ENCODE measurements around the gene ABI3BP.
"Not testable (repeated sequence)": the region's sequence is repeated elsewhere in the genome, so short reads cannot be mapped to it uniquely, and the experiment has no call there.

ABI3BP gene

GRCh38 chr3:100993309-100993708, at the start of gene ABI3BP:
TSS of gene ABI3BP (minus strand) at chr3:100993421. CDS start at chr3:100993384, 37 bp downstream.
- DNase-seq: no peak

GRCh38 chr3:101039285-101039684, 46.1 kb upstream of the ABI3BP start:
- DNase-seq: no peak

- no peak for DNase-seq
Measured at GRCh38 chr3:101038880-101039279, 45.7 kb upstream of the ABI3BP start.

GRCh38 chr3:101038393-101038792, 45.2 kb upstream of the ABI3BP start:
- DNase-seq: no peak

GRCh38 chr3:101037613-101038012, 44.4 kb upstream of the ABI3BP start:
- no peak for DNase-seq

GRCh38 chr3:101036676-101037075, 43.5 kb upstream of the ABI3BP start:
- DNase-seq: no peak

- DNase-seq: no peak
Measured at GRCh38 chr3:101036213-101036618, 43.0 kb upstream of the ABI3BP start.

- no peak for DNase-seq
Measured at GRCh38 chr3:101027286-101027685, 34.1 kb upstream of the ABI3BP start.

- DNase-seq: no peak
Measured at GRCh38 chr3:101026881-101027280, 33.7 kb upstream of the ABI3BP start.

- DNase-seq: no peak
Measured at GRCh38 chr3:101026244-101026643, 33.0 kb upstream of the ABI3BP start.

GRCh38 chr3:101020351-101021015, 27.3 kb upstream of the ABI3BP start:
- DNase-seq: no peak

- DNase-seq: no peak
Measured at GRCh38 chr3:101017017-101017416, 23.8 kb upstream of the ABI3BP start.

GRCh38 chr3:101012312-101012711, 19.1 kb upstream of the ABI3BP start:
- DNase-seq: not testable (repeated sequence)

- no peak for DNase-seq
Measured at GRCh38 chr3:101011136-101011535, 17.9 kb upstream of the ABI3BP start.

GRCh38 chr3:101010296-101010695, 17.1 kb upstream of the ABI3BP start:
- DNase-seq: no peak

- no peak for DNase-seq
Measured at GRCh38 chr3:101009386-101009785, 16.2 kb upstream of the ABI3BP start.

GRCh38 chr3:100999160-100999559, 5.9 kb upstream of the ABI3BP start:
- no peak for DNase-seq

GRCh38 chr3:100994809-100995208, 1.6 kb upstream of the ABI3BP start:
- no peak for DNase-seq

- no peak for DNase-seq
Measured at GRCh38 chr3:100994187-100994586, 966 bp upstream of the ABI3BP start.

- no peak for DNase-seq
Measured at GRCh38 chr3:100992231-100993012, 799 bp downstream of the ABI3BP start.

- no peak for DNase-seq
Measured at GRCh38 chr3:100988080-100988479, 5.1 kb downstream of the ABI3BP start.

GRCh38 chr3:100984308-100984707, 8.9 kb downstream of the ABI3BP start:
- no peak for DNase-seq

GRCh38 chr3:100982710-100983109, 10.5 kb downstream of the ABI3BP start:
- no peak for DNase-seq

GRCh38 chr3:100981164-100981911, 11.9 kb downstream of the ABI3BP start:
- DNase-seq: no peak
